ENCODE measurements around the gene LSM4. TPM values are rescaled to one million over a fixed set of nuclear protein-coding genes. Genes with fewer than 3 reads are reported as not detected.

The LSM4 gene
- total and polyA plus RNA-seq, 2 donors (not counting 1 experiment from before 2014, with no cell fraction given), result 50.9 to 124 TPM

GRCh38 chr19:18342090-18342632 lies 19.3 kb upstream of the LSM4 start:
- no peak overlapping the region for H2AFZ ChIP-seq (ENCODE audit: low read length)
- H3K79me2 ChIP-seq (ENCODE audit: control insufficient read depth, insufficient read depth, low read length), result no peaks in the 10 kb centered on the region
- H3K36me3 ChIP-seq (ENCODE audit: control insufficient read depth, insufficient read depth, low read length), result peaks cover 2% of the 10 kb centered on the region
- no peaks in the 10 kb centered on the region for H4K20me1 ChIP-seq (ENCODE audit: control insufficient read depth, extremely low read depth, insufficient read depth, low read length)
- H3K4me3 ChIP-seq (replicated peaks in 1 of 4; ENCODE audit: control extremely low read depth in 1 of 4, insufficient read depth in 1 of 4, low read depth in 3 of 4, low read length in 4 of 4), result peak overlapping the region in 1 of 4 experiments; percentile 1
- H3K9me3 ChIP-seq (ENCODE audit: control insufficient read depth, insufficient read depth, low read depth, low read length), result no peaks in the 10 kb centered on the region
- no peaks in the 10 kb centered on the region for H3K27me3 ChIP-seq (ENCODE audit: control insufficient read depth, insufficient read depth, low read length)
- TF ChIP-seq EZH2 (IDR thresholded peaks at IDR 0.05; ENCODE audit: low read length, missing control alignments), result no peak
- TF ChIP-seq CTCF (conservative IDR thresholded peaks at IDR 0.05 in 1 of 2, IDR thresholded peaks at IDR 0.05 in 1 of 2; ENCODE audit: low read depth in 1 of 2, low read length in 2 of 2), result no peak
- H3K9ac ChIP-seq (ENCODE audit: insufficient read depth, low read length), result no peak overlapping the region
- peaks cover 6% of the 10 kb centered on the region for H3K4me1 ChIP-seq (ENCODE audit: control insufficient read depth, extremely low read depth, insufficient read depth, low read length)
- no peak overlapping the region for H3K27ac ChIP-seq (ENCODE audit: insufficient read depth, low read length)
- no peak overlapping the region for H3K4me2 ChIP-seq (ENCODE audit: extremely low read depth, insufficient read depth, low read length)
- DNase-seq (ENCODE audit: low read depth in 2 of 2), result no peak

GRCh38 chr19:18340990-18341868 lies 18.4 kb upstream of the LSM4 start:
- peak overlapping the region; percentile 85 for H3K4me2 ChIP-seq (ENCODE audit: extremely low read depth, insufficient read depth, low read length)
- peaks cover 6% of the 10 kb centered on the region for H3K4me1 ChIP-seq (ENCODE audit: control insufficient read depth, extremely low read depth, insufficient read depth, low read length)
- peaks cover 2% of the 10 kb centered on the region for H3K36me3 ChIP-seq (ENCODE audit: control insufficient read depth, insufficient read depth, low read length)
- no peaks in the 10 kb centered on the region for H4K20me1 ChIP-seq (ENCODE audit: control insufficient read depth, extremely low read depth, insufficient read depth, low read length)
- H3K79me2 ChIP-seq (ENCODE audit: control insufficient read depth, insufficient read depth, low read length), result no peaks in the 10 kb centered on the region
- peak overlapping the region; percentile 27 for H3K27ac ChIP-seq (ENCODE audit: insufficient read depth, low read length)
- TF ChIP-seq EZH2 (IDR thresholded peaks at IDR 0.05; ENCODE audit: low read length, missing control alignments), result no peak
- no peak for TF ChIP-seq CTCF (conservative IDR thresholded peaks at IDR 0.05 in 1 of 2, IDR thresholded peaks at IDR 0.05 in 1 of 2; ENCODE audit: low read depth in 1 of 2, low read length in 2 of 2)
- no peaks in the 10 kb centered on the region for H3K9me3 ChIP-seq (ENCODE audit: control insufficient read depth, insufficient read depth, low read depth, low read length)
- peak overlapping the region; percentile 64 to 89 (median 81) for H3K4me3 ChIP-seq (replicated peaks in 1 of 4; ENCODE audit: control extremely low read depth in 1 of 4, insufficient read depth in 1 of 4, low read depth in 3 of 4, low read length in 4 of 4)
- H3K9ac ChIP-seq (ENCODE audit: insufficient read depth, low read length), result peak overlapping the region; percentile 63
- H3K27me3 ChIP-seq (ENCODE audit: control insufficient read depth, insufficient read depth, low read length), result no peaks in the 10 kb centered on the region
- H2AFZ ChIP-seq (ENCODE audit: low read length), result peak overlapping the region; percentile 30
- peak in 1 of 2 donors; percentile 48 for DNase-seq (ENCODE audit: low read depth in 2 of 2)

- H3K27me3 ChIP-seq (ENCODE audit: control insufficient read depth, insufficient read depth, low read length), result no peaks in the 10 kb centered on the region
- H3K9me3 ChIP-seq (ENCODE audit: control insufficient read depth, insufficient read depth, low read depth, low read length), result no peaks in the 10 kb centered on the region
- H3K4me3 ChIP-seq (replicated peaks in 1 of 4; ENCODE audit: control extremely low read depth in 1 of 4, insufficient read depth in 1 of 4, low read depth in 3 of 4, low read length in 4 of 4), result peak within 1 kb of the TSS; percentile 64 to 89 (median 81)
- peak within 1 kb of the TSS; percentile 27 for H3K27ac ChIP-seq (ENCODE audit: insufficient read depth, low read length)
- H3K9ac ChIP-seq (ENCODE audit: insufficient read depth, low read length), result peak within 1 kb of the TSS; percentile 63
- TF ChIP-seq CTCF (conservative IDR thresholded peaks at IDR 0.05 in 1 of 2, IDR thresholded peaks at IDR 0.05 in 1 of 2; ENCODE audit: low read depth in 1 of 2, low read length in 2 of 2) (no peak), EZH2 (IDR thresholded peaks at IDR 0.05; ENCODE audit: low read length, missing control alignments) (no peak)
- H3K36me3 ChIP-seq (ENCODE audit: control insufficient read depth, insufficient read depth, low read length), result peaks cover 2% of the 10 kb centered on the region
- H3K4me1 ChIP-seq (ENCODE audit: control insufficient read depth, extremely low read depth, insufficient read depth, low read length), result peaks cover 6% of the 10 kb centered on the region
- peak within 1 kb of the TSS; percentile 85 for H3K4me2 ChIP-seq (ENCODE audit: extremely low read depth, insufficient read depth, low read length)
- H4K20me1 ChIP-seq (ENCODE audit: control insufficient read depth, extremely low read depth, insufficient read depth, low read length), result no peaks in the 10 kb centered on the region
- no peaks in the 10 kb centered on the region for H3K79me2 ChIP-seq (ENCODE audit: control insufficient read depth, insufficient read depth, low read length)
- peak within 1 kb of the TSS; percentile 64 for H2AFZ ChIP-seq (ENCODE audit: low read length)
- peak; percentile 49 to 55 for DNase-seq (ENCODE audit: low read depth in 2 of 2)
Measured at GRCh38 chr19:18340190-18340989, 17.5 kb upstream of the LSM4 start, which contains the start of gene PGPEP1. Gene PGPEP1, plus strand, starts transcription at chr19:18340598. Its CDS starts 84 bp downstream, at chr19:18340682.

Measured in fibroblast of lung (primary cell).